Tongue (tissue), 2 donors: ENCODE data around the gene SEC11A. TPM values are rescaled to one million over a fixed set of nuclear protein-coding genes. Genes with fewer than 3 reads are reported as not detected.
"Not testable (repeated sequence)": the region's sequence is repeated elsewhere in the genome, so short reads cannot be mapped to it uniquely, and the experiment has no call there.

ENCODE experiments used
- DNase-seq: peaks from one replicate; pipeline ENCODE4 v3.0.0-alpha.2; 2015
- total RNA-seq: library from RNA; depleted of rRNA; stranded (reverse); fragments of >200 nt; gene quantifications from one replicate; pipeline ENCODE4 v1.2.3, GENCODE V29; 2014

The SEC11A gene
- total RNA-seq, 1 donor from 2014 or later, result 240 TPM

DNA sequence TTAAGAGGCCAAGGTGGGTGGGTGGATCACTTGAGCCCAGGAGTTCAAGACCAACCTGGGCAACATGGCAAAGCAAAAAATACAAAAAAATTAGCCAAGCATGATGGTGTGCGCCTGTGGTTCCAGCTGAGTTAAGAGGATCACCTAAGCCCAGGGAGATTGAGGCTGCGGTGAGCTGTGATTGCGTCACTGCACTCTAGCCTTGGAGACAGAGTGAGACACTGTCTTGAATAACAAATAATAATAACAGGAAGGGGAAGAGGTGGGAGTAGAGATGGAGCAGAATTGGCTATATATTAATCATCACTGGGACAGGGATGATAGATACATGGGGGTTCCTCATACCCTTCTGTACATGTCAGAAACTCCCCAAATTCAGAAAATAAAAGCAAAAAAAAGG, 34.1 kb downstream of the SEC11A start:
- DNase-seq, result no peak

DNA sequence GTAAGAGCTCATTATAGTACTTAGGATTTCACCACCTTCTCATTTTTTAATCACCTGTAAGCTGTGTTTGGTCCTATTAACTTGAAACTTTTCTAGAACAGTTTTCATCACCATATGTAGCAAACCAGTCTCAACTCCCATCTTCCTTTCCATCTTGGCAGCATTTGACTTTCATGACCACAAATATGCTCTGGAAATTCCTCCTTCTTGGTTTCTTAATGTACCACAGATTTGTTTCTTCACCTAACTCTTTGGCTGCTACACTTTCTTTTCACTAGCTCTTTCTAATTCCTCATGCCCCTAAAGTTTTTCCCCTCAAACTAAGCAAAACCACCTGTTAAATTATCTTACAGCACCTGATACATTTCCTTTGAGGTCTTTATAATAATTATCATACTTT, 44.7 kb downstream of the SEC11A start:
- no peak for DNase-seq

DNA sequence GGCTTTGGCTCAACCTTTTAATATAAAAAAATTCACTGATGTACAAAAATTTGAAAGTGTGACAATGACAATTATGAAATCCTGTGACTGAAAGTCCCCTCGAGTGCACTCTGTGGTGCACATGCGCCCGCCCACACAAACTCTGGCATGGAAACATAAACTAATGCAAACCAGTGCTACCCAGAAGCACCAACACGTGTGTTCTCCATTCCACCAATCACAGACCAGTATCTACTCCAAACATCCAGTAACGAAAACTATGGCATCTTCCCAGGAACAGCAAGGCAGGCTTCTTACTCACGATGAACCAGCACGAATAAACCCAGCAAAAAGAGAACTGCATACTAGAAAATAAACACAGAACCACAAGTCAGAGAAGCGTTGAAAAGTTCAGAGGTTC, 46.2 kb downstream of the SEC11A start:
- DNase-seq, result no peak

DNA sequence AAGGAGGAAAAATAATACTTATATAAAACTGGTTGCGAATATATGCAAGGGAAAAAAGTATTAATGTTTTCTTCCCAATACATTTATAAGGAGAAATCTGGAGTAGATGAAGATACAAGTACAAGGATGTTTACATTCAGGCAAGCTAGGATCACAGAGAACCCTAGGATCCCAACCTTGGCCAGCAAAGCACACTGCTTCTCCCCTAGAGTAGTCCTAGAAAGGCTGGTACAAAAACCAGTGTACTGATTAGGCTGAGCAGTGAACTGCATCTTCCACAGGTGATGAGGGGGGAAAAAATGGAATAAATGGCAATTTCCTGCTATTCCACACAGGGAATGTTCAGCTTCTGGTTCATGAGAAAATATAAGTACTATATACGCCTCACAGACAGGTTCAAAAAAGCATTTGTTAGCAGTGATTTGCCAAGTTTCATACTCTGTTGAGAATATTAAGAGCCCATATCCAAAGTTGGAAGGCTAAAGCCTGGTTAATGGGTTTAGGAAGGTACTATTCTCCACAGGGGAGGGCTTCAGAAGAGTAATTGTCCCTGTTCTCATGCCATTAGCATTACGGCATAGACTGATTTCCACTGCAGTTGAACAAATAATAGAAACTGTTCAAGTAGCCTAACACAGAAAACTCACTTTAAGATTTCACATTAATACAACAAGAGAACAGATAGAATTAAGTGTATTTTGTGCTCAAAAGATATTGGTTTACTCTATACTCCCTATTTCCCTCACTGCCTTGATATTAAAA, 47.5 kb downstream of the SEC11A start:
- DNase-seq, result no peak

- no peak for DNase-seq
Measured at GRCh38 chr15:84666373-84666772, 49.6 kb downstream of the SEC11A start.

DNA sequence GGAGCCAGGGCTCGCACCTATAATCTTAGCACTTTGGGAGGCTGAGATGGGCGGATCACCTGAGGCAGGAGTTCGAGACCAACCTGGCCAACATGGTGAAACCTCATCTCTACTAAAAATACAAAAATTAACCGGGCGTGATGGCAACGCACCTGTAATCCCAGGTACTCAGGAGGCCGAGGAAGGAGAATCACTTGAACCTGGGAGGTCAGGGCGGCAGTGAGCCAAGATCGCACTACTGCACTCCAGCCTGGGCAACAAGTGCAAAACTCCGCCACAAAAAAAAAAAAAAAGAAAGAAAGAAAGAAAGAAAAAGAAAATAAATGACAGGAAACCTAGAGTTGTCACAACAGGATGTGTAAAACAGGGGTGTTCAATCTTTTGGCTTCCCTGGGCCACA, 54.9 kb downstream of the SEC11A start:
- DNase-seq, result no peak

DNA sequence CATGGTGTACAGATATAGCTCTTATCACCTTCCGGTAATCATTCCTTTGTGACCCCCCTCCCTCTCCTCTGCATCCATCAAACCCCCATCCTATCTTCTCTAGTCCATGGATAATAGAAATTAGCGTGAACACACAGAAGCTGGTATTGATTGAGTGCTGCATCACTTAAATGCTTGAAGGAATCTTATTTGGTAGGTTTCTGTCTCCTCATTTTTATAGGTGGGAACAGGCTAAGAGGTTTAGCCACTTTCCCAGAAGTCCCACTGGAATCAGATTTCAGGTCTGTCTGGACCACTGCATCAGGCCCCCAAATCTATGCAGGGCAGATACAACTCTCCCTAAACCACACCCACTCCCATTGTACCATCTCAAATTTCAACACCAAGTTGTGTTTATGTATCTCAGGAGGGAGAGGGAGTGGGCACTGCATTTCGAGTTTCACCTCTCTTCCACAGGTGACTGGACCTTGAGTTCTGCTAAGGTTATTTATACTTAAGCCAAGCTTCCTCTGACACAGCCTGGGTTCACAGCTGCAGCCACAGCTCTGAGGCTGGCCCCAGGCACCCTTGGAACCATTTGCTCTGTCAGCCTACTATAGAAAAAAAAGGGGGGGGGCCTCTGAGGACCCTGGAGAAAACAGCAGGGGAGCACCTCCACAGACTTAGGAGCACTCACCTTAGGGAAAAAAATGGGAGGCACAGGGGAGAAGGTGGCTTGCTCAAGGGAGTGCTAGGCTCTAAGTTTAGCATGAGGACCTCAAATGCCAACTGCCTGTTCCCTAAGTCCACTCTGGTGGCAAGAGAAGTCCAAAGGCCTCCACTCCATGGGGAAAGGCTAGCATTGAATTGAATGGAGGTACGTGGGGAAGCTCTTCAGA, 55.8 kb downstream of the SEC11A start:
- DNase-seq, result no peak

GRCh38 chr15:84658788-84659411, 57.0 kb downstream of the SEC11A start:
- no peak for DNase-seq

DNA sequence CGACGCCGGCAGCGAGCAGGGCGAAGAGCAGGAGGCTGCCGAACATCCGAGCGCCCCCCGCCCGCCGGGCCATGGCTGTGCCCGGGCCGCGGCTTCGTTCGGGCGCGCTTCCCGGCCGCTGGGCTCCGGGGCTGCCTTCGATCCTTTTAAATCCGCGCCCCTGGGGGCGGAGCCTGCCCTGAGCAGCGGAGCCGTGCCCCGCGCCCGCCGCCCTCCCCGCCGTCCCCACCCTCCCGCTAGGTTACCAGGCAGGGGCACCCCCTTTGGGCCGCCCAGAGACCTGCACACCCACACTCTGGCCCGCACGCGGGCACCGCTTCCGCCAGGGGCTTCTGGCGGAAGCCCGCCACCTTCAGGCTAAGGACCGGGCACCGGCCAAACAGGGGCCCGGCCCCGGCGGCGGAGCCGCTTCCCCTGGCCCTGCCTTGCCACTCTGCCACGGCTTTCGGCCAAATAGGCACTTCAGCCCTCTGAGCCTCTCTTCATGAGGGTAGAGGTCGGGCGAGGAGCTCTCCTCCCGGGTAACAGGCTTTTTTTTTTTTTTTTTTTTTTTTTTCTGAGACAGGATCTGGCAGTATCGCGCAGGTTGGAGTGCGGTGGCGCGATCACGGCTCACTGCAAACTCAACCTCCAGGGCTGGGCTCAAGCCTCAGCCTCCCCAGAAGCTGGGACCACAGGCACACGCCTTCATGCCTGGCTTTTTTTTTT, 57.7 kb downstream of the SEC11A start, which contains the start of gene NMB:
TSS of gene NMB (minus strand) at position 120 of the 708 bp plus-strand sequence. CDS start at position 73, 47 bp downstream.
- peak; percentile 87 for DNase-seq

- DNase-seq, result no peak
Measured at GRCh38 chr15:84657748-84658079, 58.2 kb downstream of the SEC11A start.

GRCh38 chr15:84656972-84657371, 59.0 kb downstream of the SEC11A start:
- DNase-seq, result no peak

GRCh38 chr15:84654689-84655453, 61.1 kb downstream of the SEC11A start:
- peak; percentile 90 for DNase-seq

GRCh38 chr15:84653910-84654688, 61.8 kb downstream of the SEC11A start, which contains the start of gene WDR73:
Gene WDR73 (minus strand): TSS chr15:84654283. CDS start chr15:84654274, 9 bp downstream.
- peak; percentile 99 for DNase-seq

- no peak for DNase-seq
Measured at GRCh38 chr15:84653584-84653909, 62.4 kb downstream of the SEC11A start.

- no peak for DNase-seq
Measured at GRCh38 chr15:84649706-84650105, 66.2 kb downstream of the SEC11A start.

GRCh38 chr15:84648539-84648938, 67.4 kb downstream of the SEC11A start:
- DNase-seq, result no peak

GRCh38 chr15:84647726-84648125, 68.2 kb downstream of the SEC11A start:
- DNase-seq, result no peak

GRCh38 chr15:84645997-84646396, 69.9 kb downstream of the SEC11A start:
- DNase-seq, result no peak

GRCh38 chr15:84645496-84645895, 70.4 kb downstream of the SEC11A start:
- no peak for DNase-seq

GRCh38 chr15:84643838-84644237, 72.1 kb downstream of the SEC11A start:
- DNase-seq, result peak; percentile 36

GRCh38 chr15:84642640-84643039, 73.3 kb downstream of the SEC11A start:
- DNase-seq, result not testable (repeated sequence)
